ENCODE data around the gene DAAM1. TPM values are rescaled to one million over a fixed set of nuclear protein-coding genes. Genes with fewer than 3 reads are reported as not detected.
A peak's percentile ranks its signal among the peaks of the same experiment; 100 is the strongest.

Gene DAAM1
- polyA plus RNA-seq, 3 donors = 3.2 to 6.3 (median 4.4) TPM

DNA sequence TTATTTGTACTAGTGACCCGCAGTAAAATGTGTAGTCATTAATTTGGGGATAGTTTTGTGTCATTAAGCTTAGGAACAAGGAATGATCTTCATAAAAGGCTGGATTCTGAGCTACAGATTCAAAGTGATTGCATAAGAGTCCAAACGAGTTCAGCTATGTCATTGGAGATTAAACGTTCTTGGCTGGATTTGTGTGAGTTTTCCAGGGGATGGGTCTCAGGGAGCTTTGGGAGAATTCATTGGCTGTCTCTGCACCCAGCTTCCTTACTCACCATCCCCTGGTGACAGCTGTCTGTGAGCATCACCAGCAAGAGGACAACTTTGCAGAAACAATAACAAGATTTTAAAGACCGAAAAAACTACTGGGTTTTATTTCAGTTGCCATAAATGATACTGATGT, 130.4 kb downstream of the DAAM1 start:
- no peak for TF ChIP-seq CTCF (IDR thresholded peaks at IDR 0.05)
- Mint-ChIP-seq H3K36me3 (no peaks in the 10 kb centered on the region), H3K4me3 (no peak overlapping the region)

DNA sequence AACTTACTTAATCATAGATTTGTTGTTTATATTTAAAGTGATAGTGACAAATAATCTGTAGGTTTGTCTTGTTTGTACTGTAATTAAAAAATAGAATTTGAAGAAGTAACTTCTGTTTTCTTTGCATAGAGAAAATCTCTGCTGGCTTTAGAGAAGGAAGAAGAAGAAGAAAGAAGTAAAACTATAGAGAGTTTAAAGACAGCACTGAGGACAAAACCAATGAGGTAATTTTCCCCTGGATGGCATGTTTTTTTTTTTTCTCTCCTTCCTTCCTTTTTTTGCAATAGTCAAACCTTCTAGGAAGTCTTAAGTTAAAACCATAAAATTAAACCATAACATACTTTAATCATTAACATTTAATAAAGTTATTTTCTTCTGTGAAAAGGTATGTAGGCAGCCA, 131.9 kb downstream of the DAAM1 start:
- H3K9ac ChIP-seq (ENCODE audit: insufficient read depth, low read length, poor library complexity, severe bottlenecking) = no peak overlapping the region
- peak overlapping the region in 1 of 2 donors; percentile 53 for H3K27ac ChIP-seq (ENCODE audit: low read depth in 1 of 2, low read length in 2 of 2)
- peak overlapping the region in 5 of 7 donors; percentile 4 to 46 (median 15) for H3K27ac Mint-ChIP-seq
- H3K9me3 Mint-ChIP-seq = no peaks in the 10 kb centered on the region
- no peaks in the 10 kb centered on the region for H3K79me2 ChIP-seq (ENCODE audit: insufficient read depth, low read length)
- H3K27me3 ChIP-seq (ENCODE audit: control insufficient read depth in 2 of 2, insufficient read depth in 2 of 2, low read length in 2 of 2) = no peaks in the 10 kb centered on the region
- H3K9me3 ChIP-seq (replicated peaks in 1 of 2; ENCODE audit: control insufficient read depth in 1 of 2, insufficient read depth in 1 of 2, low read length in 2 of 2) = no peaks in the 10 kb centered on the region
- peak in 1 of 3 donors; percentile 19 for DNase-seq
- H3K4me3 Mint-ChIP-seq = peak overlapping the region in 1 of 2 donors; percentile 59
- peaks cover 0 to 6% of the 10 kb centered on the region in 2 donors for H3K36me3 Mint-ChIP-seq
- no peak for TF ChIP-seq CTCF (IDR thresholded peaks at IDR 0.05)
- no peaks in the 10 kb centered on the region for H3K27me3 Mint-ChIP-seq (ENCODE audit: low read depth in 3 of 3)
- no peaks in the 10 kb centered on the region for H4K20me1 ChIP-seq (ENCODE audit: insufficient read depth, low read length)
- intact Hi-C loops (cut with micrococcal nuclease) = no loop called here
- H3K4me1 Mint-ChIP-seq = peaks cover 43% of the 10 kb centered on the region
- H3K4me2 ChIP-seq (replicated peaks; ENCODE audit: extremely low read depth, low read length, poor library complexity, severe bottlenecking) = peak overlapping the region; percentile 51
- peak overlapping the region in 1 of 3 experiments; percentile 28 for H3K4me3 ChIP-seq (replicated peaks in 1 of 3; ENCODE audit: low read depth in 2 of 3, low read length in 3 of 3)
- H3K36me3 ChIP-seq (replicated peaks in 1 of 2; ENCODE audit: control insufficient read depth in 1 of 2, insufficient read depth in 2 of 2, low read length in 2 of 2) = no peaks in the 10 kb centered on the region
- H2AFZ ChIP-seq (ENCODE audit: insufficient read depth, low read depth, low read length, poor library complexity, severe bottlenecking) = no peak overlapping the region
- peaks cover 30 to 42% of the 10 kb centered on the region in 2 donors for H3K4me1 ChIP-seq (ENCODE audit: control insufficient read depth in 1 of 2, insufficient read depth in 2 of 2, low read length in 2 of 2)

More for the DNA sequence above, 130.4 kb downstream of the DAAM1 start:
- Histone ChIP-seq H3K4me2 (replicated peaks; ENCODE audit: extremely low read depth, low read length, poor library complexity, severe bottlenecking) (no peak overlapping the region), H4K20me1 (ENCODE audit: insufficient read depth, low read length) (no peaks in the 10 kb centered on the region), H2AFZ (ENCODE audit: insufficient read depth, low read depth, low read length, poor library complexity, severe bottlenecking) (no peak overlapping the region), H3K27ac (ENCODE audit: low read depth in 1 of 2, low read length in 2 of 2) (no peak overlapping the region), H3K9ac (ENCODE audit: insufficient read depth, low read length, poor library complexity, severe bottlenecking) (no peak overlapping the region), H3K9me3 (replicated peaks in 1 of 2; ENCODE audit: control insufficient read depth in 1 of 2, insufficient read depth in 1 of 2, low read length in 2 of 2) (no peaks in the 10 kb centered on the region), H3K36me3 (replicated peaks in 1 of 2; ENCODE audit: control insufficient read depth in 1 of 2, insufficient read depth in 2 of 2, low read length in 2 of 2) (no peaks in the 10 kb centered on the region), H3K4me1 (ENCODE audit: control insufficient read depth in 1 of 2, insufficient read depth in 2 of 2, low read length in 2 of 2) (peaks cover 30 to 42% of the 10 kb centered on the region in 2 donors), H3K4me3 (replicated peaks in 1 of 3; ENCODE audit: low read depth in 2 of 3, low read length in 3 of 3) (no peak overlapping the region), H3K79me2 (ENCODE audit: insufficient read depth, low read length) (no peaks in the 10 kb centered on the region), H3K27me3 (ENCODE audit: control insufficient read depth in 2 of 2, insufficient read depth in 2 of 2, low read length in 2 of 2) (no peaks in the 10 kb centered on the region)
- Mint-ChIP-seq H3K27ac (no peak overlapping the region), H3K4me1 (peaks cover 43% of the 10 kb centered on the region), H3K9me3 (no peaks in the 10 kb centered on the region), H3K27me3 (ENCODE audit: low read depth in 3 of 3) (no peaks in the 10 kb centered on the region)
- WGBS (ENCODE audit: insufficient coverage) = 100% methylated on average over 1 of the region's 4 CpGs
- intact Hi-C loops (cut with micrococcal nuclease) = no loop called here
- no peak for DNase-seq
